ENCODE measurements around the gene BTBD10. TPM values are rescaled to one million over a fixed set of nuclear protein-coding genes. Genes with fewer than 3 reads are reported as not detected.

The BTBD10 gene
- 40.1 and 42.7 TPM in 2 replicates for total RNA-seq

GRCh38 chr11:13462901-13463778 is at the start of gene BTBD10:
BTBD10 (minus strand) TSS chr11:13463222; CDS start chr11:13445124, 18,098 bp downstream.

GRCh38 chr11:13495929-13496328 is 32.9 kb upstream of the BTBD10 start, which contains the start of gene PTH:
PTH (minus strand) TSS chr11:13495997; CDS start chr11:13492855, 3,142 bp downstream.

Other genes starting within 250 kb of the BTBD10 start
- gene BMAL1, start 185.4 kb downstream of the BTBD10 start, total RNA-seq: 8.5 and 9.2 TPM in 2 replicates
- gene PTH, start 32.8 kb upstream of the BTBD10 start, total RNA-seq: not detected in 2 replicates
- gene FAR1, start 205.4 kb upstream of the BTBD10 start, total RNA-seq: 61.3 and 72.4 TPM in 2 replicates